Transverse colon (tissue), 4 donors: ENCODE data around the gene PDE4D. TPM values are rescaled to one million over a fixed set of nuclear protein-coding genes. Genes with fewer than 3 reads are reported as not detected.

Experiments used
- DNase-seq: peaks from one replicate; pipeline ENCODE4 v3.0.0-alpha.2; 2019
- H3K27ac ChIP-seq, 4 donors: fragments of 200-600 bp; sonication (generic); 2 replicates each; pipeline ENCODE4 v1.5.1; 2016 to 2018; ENCODE audit warnings: inconsistent platforms in 4 of 4
- H3K27me3 ChIP-seq: fragments of 200-600 bp; sonication (generic); 2 replicates; pipeline ENCODE4 v1.5.1; 2017; ENCODE audit warnings: inconsistent platforms
- H3K36me3 ChIP-seq, 4 donors: fragments of 200-600 bp; sonication (generic); 2 replicates each; pipeline ENCODE4 v1.5.1; 2017 to 2019; ENCODE audit warnings: inconsistent platforms in 4 of 4
- H3K4me1 ChIP-seq, 4 donors: fragments of 200-600 bp; sonication (generic); 2 replicates each; pipeline ENCODE4 v1.5.1; 2017 to 2020; ENCODE audit warnings: inconsistent platforms in 4 of 4
- H3K4me3 ChIP-seq, 4 donors: fragments of 200-600 bp; sonication (generic); 1 replicate in 1 of 4; 2 replicates in 3 of 4; pipeline versions ENCODE4 v1.5.1 to v1.6.1; 2017 to 2019; ENCODE audit warnings: inconsistent platforms in 4 of 4
- H3K9me3 ChIP-seq, 2 donors: fragments of 200-600 bp; sonication (generic); 2 replicates each; pipeline ENCODE4 v1.5.1; 2017 to 2019; ENCODE audit warnings: inconsistent platforms in 2 of 2
- EP300 ChIP-seq: sonication (generic); formaldehyde crosslinking; IDR thresholded peaks from one replicate; pipeline ENCODE4 v1.6.1; 2017; ENCODE audit warnings: antibody characterized with exemption, low read depth
- POLR2A ChIP-seq: fragments of 450-650 bp; IDR thresholded peaks from one replicate; pipeline ENCODE4 v1.6.1; 2016; ENCODE audit warnings: antibody characterized with exemption, mild to moderate bottlenecking, moderate library complexity
- POLR2AphosphoS5 ChIP-seq, 3 donors: sonication (generic); formaldehyde crosslinking; IDR thresholded peaks; one replicate each; pipeline ENCODE4 v1.6.1; 2016; ENCODE audit warnings: antibody characterized with exemption in 3 of 3
- WGBS, 2 donors: methylation state at CpG; one replicate each; pipeline ENCODE4 v1.1.5; 2018; ENCODE audit warnings: low coverage in 1 of 2; 5-methylcytosine and 5-hydroxymethylcytosine counted together
- in situ Hi-C, 4 donors: fragments of 200-750 bp; cut with MboI; loops; one replicate each; pipeline versions ENCODE4 v1.15.0 to v1.15.1; 2017; ENCODE audit warnings: low sequenced_read_pairs in 3 of 4, low pct_ligation_motif_present in 1 of 4, low pct_unique_long_range_greater_than_20kb in 1 of 4
- intact Hi-C: fragments of 100-400 bp; cut with DNase I; formaldehyde crosslinking; loops from one replicate; pipeline ENCODE4 v1.15.1; 2023; ENCODE audit warnings: low total_unique reads
- total RNA-seq, 4 donors: library from RNA; depleted of rRNA; stranded (reverse); fragments of >200 nt; gene quantifications; one replicate each; pipeline ENCODE4 v1.1.0, GENCODE V29; 2016
- TF ChIP-seq, protein P1 (sequence below), 5 experiments: fragments of 200-600 bp in 3 of 5; fragments of 450-650 bp in 2 of 5; sonication (generic) in 3 of 5; IDR thresholded peaks; 1 replicate in 2 of 5; 2 replicates in 3 of 5; pipeline ENCODE4 v1.5.1; 2016 to 2017; ENCODE audit warnings: antibody characterized with exemption in 5 of 5, inconsistent platforms in 3 of 5, mild to moderate bottlenecking in 2 of 5, moderate library complexity in 1 of 5

The PDE4D gene
- total RNA-seq, 4 donors from 2014 or later = 47.0 to 302 (median 73.6) TPM

DNA sequence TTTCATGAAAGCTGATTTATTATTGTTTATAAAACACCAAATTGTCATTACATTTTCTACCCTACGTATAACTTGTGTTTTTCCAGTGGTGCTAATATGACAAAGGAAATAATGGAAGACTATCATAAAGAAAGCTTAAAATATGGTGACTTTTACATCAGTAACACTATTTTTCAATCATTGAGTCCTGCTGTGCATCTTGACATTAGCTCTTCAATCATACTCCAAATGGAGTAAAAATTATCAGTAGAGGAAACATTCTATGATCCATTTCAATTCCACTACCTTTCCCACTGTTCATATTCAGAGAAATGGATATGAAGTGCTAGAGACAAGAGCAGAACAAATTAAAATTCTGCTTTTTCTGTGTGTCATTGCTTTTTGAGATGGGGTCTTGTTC lies 774.0 kb downstream of the PDE4D start:
- intact Hi-C loops = no loop called here
- H3K27ac ChIP-seq = no peak overlapping the region
- peaks cover 0 to 3% (median 0%) of the 10 kb centered on the region in 4 donors for H3K36me3 ChIP-seq
- no peaks in the 10 kb centered on the region for H3K9me3 ChIP-seq
- H3K4me3 ChIP-seq = no peak overlapping the region
- WGBS, 2 donors = 87 to 90% methylated on average over 1 of the region's 1 CpG
- TF ChIP-seq EP300 (no peak), POLR2A (no peak), POLR2AphosphoS5 (IDR thresholded peaks at IDR 0.05) (no peak)
- TF ChIP-seq, protein P1, sequence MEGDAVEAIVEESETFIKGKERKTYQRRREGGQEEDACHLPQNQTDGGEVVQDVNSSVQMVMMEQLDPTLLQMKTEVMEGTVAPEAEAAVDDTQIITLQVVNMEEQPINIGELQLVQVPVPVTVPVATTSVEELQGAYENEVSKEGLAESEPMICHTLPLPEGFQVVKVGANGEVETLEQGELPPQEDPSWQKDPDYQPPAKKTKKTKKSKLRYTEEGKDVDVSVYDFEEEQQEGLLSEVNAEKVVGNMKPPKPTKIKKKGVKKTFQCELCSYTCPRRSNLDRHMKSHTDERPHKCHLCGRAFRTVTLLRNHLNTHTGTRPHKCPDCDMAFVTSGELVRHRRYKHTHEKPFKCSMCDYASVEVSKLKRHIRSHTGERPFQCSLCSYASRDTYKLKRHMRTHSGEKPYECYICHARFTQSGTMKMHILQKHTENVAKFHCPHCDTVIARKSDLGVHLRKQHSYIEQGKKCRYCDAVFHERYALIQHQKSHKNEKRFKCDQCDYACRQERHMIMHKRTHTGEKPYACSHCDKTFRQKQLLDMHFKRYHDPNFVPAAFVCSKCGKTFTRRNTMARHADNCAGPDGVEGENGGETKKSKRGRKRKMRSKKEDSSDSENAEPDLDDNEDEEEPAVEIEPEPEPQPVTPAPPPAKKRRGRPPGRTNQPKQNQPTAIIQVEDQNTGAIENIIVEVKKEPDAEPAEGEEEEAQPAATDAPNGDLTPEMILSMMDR (IDR thresholded peaks at IDR 0.05) = no peak
- H3K4me1 ChIP-seq = peaks cover 4 to 35% (median 8%) of the 10 kb centered on the region in 4 donors
- no peak for DNase-seq
- no peaks in the 10 kb centered on the region for H3K27me3 ChIP-seq
- in situ Hi-C loops = no loop called here

DNA sequence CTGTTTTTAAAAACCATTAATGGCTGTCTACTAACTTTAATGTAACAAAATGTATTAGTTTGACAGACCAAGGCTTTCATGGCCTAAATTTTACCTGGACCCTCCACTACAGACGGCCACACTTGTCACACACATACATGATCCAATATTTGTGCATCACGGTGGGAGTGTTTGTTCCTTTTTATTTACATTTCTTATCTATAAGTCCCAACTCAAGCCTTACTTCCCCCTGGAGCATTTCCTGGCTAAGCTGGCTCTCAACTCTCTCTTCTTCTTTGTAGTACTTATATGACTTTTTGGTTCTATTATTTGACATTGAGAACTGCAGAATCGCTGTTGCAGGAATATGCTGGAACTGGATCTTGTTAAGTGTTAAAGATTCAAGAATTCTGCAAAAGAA lies 776.2 kb downstream of the PDE4D start:
- no peak for DNase-seq
- Histone ChIP-seq H3K27me3 (no peaks in the 10 kb centered on the region), H3K36me3 (peaks cover 0 to 3% (median 0%) of the 10 kb centered on the region in 4 donors), H3K9me3 (no peaks in the 10 kb centered on the region), H3K27ac (no peak overlapping the region), H3K4me1 (peaks cover 0 to 21% (median 7%) of the 10 kb centered on the region in 4 donors), H3K4me3 (no peak overlapping the region)
- intact Hi-C loops (no loop called here), in situ Hi-C loops (no loop called here)
- no peak for TF ChIP-seq POLR2AphosphoS5 (IDR thresholded peaks at IDR 0.05)
- TF ChIP-seq POLR2A = no peak
- TF ChIP-seq, protein P1 (IDR thresholded peaks at IDR 0.05) = no peak
- no peak for TF ChIP-seq EP300
- WGBS, 2 donors = 50 to 60% methylated on average over 3 of the region's 3 CpGs

DNA sequence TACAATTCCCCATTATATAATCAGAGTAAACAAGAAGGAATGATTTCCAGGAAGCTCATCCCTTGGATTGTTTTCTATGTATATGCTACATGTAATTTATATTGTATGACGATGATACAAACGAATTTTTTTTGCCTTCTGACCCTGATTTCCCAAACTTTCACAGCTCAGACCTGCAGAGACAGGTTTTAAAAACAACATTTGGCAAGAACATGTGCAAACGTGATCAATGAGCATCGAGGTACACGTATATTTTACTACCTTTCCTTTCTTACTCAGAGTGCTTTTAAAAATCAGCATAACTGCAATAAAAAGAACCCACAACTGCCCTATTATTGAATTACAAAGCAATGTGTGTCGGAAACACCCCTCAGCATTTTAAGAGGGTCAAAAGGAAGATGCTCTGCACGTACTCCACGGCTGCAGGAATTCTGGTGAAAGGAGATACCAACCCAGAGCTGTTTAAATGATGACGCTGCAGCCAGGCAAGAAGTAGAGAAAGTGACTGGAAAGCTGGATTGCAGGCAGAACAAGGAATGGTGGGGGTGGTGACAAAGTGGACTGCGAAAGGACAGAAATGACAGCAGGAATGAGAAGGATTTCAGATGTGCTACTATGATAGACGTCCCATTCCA lies 777.2 kb downstream of the PDE4D start:
- peaks cover 0 to 3% (median 0%) of the 10 kb centered on the region in 4 donors for H3K36me3 ChIP-seq
- H3K27me3 ChIP-seq = no peaks in the 10 kb centered on the region
- in situ Hi-C loops = no loop called here
- H3K9me3 ChIP-seq = no peaks in the 10 kb centered on the region
- TF ChIP-seq POLR2AphosphoS5 (IDR thresholded peaks at IDR 0.05) = no peak
- peaks cover 0 to 21% (median 7%) of the 10 kb centered on the region in 4 donors for H3K4me1 ChIP-seq
- no peak for DNase-seq
- H3K4me3 ChIP-seq = no peak overlapping the region
- WGBS, 2 donors = 80 to 84% methylated on average over 11 of the region's 11 CpGs
- no peak overlapping the region for H3K27ac ChIP-seq
- intact Hi-C loops = no loop called here

DNA sequence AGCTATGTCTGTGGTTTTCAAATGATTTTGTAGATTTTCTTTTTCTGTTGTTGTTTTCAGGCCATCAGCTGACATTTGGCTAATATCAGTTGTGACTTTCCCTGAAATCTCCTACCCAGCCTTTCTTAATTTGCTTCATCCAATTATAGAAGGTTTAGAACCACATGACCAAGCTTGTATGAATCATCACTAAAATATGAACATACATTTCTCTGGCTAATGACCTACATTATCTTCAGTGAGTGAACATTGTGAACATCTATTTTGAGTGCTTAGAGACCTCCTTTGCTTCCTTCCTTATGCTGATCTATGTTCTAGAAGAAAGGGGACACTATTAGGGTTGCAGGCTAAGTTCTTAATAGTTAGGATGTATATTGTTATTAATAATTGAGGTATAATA lies 778.2 kb downstream of the PDE4D start:
- Histone ChIP-seq H3K4me3 (no peak overlapping the region), H3K4me1 (peaks cover 0 to 21% (median 7%) of the 10 kb centered on the region in 4 donors), H3K9me3 (no peaks in the 10 kb centered on the region), H3K27me3 (no peaks in the 10 kb centered on the region), H3K27ac (no peak overlapping the region), H3K36me3 (peaks cover 0 to 3% (median 0%) of the 10 kb centered on the region in 4 donors)
- TF ChIP-seq POLR2A (no peak), EP300 (no peak), POLR2AphosphoS5 (IDR thresholded peaks at IDR 0.05) (no peak)
- TF ChIP-seq, protein P1 (IDR thresholded peaks at IDR 0.05) = no peak
- in situ Hi-C loops (no loop called here), intact Hi-C loops (no loop called here)
- no peak for DNase-seq

DNA sequence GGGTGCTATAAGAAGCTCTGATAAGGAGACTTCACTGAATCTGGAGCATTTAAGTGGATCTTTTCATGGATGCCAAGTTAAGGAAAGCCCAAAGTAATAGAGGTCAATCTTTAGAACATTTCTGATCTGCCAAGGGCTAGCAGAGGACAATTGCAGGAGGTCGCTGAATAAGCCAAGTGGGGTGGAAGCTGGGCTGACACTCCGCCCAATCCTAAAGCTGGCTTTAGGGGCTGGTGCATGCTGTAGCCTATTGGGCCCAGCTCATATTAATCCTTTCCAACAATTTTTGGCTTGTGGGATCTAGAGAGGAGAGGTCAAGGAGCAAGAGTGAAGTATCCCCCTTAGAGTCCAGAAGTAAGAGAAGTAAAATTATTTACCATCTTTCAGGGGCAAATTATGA lies 784.1 kb downstream of the PDE4D start:
- H3K9me3 ChIP-seq = no peaks in the 10 kb centered on the region
- DNase-seq = no peak
- no peak overlapping the region for H3K4me3 ChIP-seq
- H3K27ac ChIP-seq = no peak overlapping the region
- peaks cover 0 to 14% (median 4%) of the 10 kb centered on the region in 4 donors for H3K4me1 ChIP-seq
- no peaks in the 10 kb centered on the region for H3K36me3 ChIP-seq
- intact Hi-C loops = no loop called here
- WGBS, 2 donors = 90% methylated on average over 2 of the region's 2 CpGs; no CpG with 5 or more reads in 1 of the 2 donors
- in situ Hi-C loops = no loop called here
- H3K27me3 ChIP-seq = no peaks in the 10 kb centered on the region
- TF ChIP-seq EP300 = no peak
